A172 (cell line): ENCODE data around the gene PRSS36. TPM values are rescaled to one million over a fixed set of nuclear protein-coding genes. Genes with fewer than 3 reads are reported as not detected.
A peak's percentile ranks its signal among the peaks of the same experiment; 100 is the strongest.
"Not testable (repeated sequence)": the region's sequence is repeated elsewhere in the genome, so short reads cannot be mapped to it uniquely, and the experiment has no call there.

Experiments
- DNase-seq: peaks from one replicate; pipeline ENCODE4 v3.0.0-alpha.2; 2015; ENCODE audit warnings: low spot score
- total RNA-seq: library from RNA; depleted of rRNA; stranded (reverse); fragments of >200 nt; shearing (Covaris generic); gene quantifications from 2 replicates; pipeline ENCODE4 v1.2.3, GENCODE V29; 2014

Gene PRSS36
- total RNA-seq, 1 experiment from 2014 or later, result 0.55 TPM

DNA sequence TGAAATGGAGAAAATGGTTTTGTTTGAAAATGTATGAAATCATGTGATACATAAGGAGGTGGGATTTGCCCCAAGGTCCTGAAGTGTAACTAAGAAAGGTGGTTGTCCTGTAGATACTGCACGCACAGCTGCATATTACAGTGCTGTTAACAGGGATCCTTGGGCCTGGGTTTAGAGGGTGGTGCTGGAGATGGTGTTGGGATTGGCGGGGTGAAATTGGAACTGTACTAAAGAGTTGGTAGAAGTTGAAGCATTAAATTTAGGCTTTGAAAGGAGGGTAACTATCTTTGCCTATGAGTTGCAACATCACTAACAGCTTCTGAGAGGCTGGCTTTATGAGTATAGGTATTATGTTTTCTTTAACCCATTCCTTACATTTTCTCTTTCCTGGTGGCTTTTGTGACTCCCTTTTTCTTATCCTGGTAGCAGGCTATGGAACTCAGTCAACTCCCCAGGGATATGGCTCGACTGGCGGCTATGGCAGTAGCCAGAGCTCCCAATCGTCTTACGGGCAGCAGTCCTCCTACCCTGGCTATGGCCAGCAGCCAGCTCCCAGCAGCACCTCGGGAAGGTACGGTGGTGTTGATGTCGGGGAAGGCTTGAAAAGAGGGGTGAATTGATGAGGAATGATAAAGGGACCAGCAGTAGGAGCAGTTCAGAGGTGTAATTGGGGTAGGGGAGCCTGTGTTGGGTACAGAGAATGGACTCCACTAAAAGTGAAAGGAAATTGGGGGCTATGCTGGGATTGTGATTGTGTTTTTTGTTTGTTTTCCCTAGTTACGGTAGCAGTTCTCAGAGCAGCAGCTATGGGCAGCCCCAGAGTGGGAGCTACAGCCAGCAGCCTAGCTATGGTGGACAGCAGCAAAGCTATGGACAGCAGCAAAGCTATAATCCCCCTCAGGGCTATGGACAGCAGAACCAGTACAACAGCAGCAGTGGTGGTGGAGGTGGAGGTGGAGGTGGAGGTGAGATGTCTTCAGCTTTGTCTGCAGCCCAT, 33.9 kb upstream of the PRSS36 start:
- no peak for DNase-seq

- DNase-seq, result no peak
These were observed 32.5 kb upstream of the PRSS36 start for GRCh38 chr16:31182391-31182790.

GRCh38 chr16:31181102-31181830, 31.4 kb upstream of the PRSS36 start:
- DNase-seq, result peak; percentile 63

DNA sequence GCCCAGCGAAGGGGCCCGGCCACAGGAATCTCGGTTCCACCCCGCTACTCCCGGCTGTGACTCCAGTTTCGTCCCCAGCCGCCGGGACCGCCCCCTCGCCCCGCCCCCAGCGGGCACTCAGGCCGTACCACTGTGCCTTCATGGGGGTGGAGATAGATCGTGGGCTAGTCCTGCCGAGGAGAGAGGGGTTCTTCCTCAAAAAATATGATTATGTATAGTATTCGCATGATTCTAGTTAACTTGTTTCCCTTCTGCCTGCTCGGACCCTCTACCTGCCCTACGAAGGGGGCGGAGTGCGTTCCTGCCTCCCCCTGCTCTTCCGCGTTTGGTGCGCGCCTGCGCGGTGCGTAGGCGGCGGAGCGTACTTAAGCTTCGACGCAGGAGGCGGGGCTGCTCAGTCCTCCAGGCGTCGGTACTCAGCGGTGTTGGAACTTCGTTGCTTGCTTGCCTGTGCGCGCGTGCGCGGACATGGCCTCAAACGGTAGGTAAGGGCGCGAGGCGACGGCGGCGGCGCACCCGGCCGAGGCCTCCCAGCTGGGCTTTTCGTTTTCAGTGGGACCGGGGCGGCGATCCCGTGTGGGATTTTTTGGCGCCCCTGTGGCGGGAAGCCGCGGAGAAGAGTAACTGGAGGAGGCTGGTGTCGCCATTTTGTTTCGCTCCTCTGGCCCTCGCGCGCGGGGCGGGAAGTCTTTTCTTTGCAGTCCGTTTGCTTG, 30.0 kb upstream of the PRSS36 start, which contains the start of gene FUS:
Gene FUS (plus strand): TSS at position 393 of the 713 bp plus-strand sequence. CDS start 76 bp downstream, at position 469.
- peak; percentile 86 for DNase-seq

- no peak for DNase-seq
These were observed 29.4 kb upstream of the PRSS36 start for GRCh38 chr16:31179219-31179746.

DNA sequence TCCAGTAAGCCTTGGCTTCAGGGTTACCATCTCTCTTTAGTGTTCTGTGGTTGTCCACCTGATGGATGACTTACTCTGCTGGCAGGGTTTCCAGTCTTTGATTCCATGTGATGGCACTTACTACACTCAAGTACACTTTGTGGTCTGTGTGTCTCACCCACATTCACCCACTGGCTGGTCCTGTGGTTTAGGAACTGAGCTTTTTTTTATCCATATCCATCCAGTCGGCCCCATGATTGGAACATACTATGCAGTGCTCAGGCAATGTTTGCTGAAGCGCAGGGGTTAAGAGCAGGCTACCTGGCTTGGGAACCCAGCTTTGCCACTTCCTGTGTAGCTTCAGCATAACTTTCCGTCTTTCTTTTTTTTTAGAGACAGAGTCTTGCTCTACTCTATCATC, 27.3 kb upstream of the PRSS36 start:
- DNase-seq, result peak; percentile 98

- not testable (repeated sequence) for DNase-seq
These were observed 20.2 kb upstream of the PRSS36 start for GRCh38 chr16:31170048-31170447.

DNA sequence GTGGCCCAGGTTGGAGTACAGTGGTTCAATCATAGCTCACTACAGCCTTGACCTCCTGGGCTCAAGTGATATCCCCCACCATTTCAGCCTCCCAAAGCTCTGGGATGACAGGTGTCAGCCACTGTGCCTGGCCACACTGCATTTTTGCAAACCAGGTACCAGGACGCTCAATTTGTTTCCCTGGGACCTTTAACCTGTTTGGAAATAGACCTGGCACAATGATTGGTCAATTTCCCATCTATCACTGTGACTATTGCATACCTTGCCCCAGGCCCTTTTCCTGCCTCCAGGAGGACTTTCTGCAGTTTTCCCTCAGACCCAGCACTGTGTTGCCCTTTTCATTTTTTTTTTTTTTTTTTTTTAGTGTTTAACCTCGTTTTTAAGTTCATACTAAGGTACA, 19.0 kb upstream of the PRSS36 start:
- DNase-seq, result no peak

- no peak for DNase-seq
These were observed 17.4 kb upstream of the PRSS36 start for GRCh38 chr16:31167315-31167714.

DNA sequence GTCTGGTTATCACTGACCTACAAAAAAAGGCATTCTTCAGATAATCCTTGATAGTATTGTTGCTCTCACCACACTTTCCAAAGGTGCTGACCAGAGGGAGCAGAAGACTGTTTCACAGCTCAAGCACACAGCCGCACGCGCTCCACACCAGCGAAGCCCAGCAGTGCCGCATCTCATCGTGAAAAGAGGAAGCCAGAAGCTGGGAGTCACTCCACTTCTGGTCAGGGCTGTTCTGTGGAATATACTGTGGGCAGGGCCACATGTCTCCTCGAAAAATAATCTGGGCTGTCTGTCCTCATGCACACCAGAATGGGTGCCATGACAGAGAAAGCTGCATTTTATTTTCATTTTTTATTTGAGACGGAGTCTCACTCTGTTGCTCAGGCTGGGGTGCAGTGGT, 7.3 kb upstream of the PRSS36 start:
- no peak for DNase-seq

DNA sequence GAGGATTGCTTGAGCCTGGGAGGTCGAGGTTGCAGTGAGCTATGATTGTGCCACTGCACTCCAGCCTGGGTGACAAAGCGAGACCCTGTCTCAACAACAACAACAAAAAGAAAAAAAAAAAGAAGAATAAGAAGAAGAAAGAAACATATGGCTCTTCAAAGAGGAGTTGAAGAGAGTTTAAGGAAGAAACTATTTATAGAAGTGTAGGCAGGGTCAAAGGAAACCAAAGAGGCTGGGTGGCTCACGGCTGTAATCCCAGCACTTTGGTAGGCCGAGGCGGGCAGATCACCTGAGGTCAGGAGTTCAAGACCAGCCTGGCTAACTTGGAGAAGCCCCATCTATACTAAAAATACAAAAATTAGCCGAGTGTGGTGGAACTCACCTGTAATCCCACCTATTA, 1.1 kb upstream of the PRSS36 start:
- not testable (repeated sequence) for DNase-seq

GRCh38 chr16:31149332-31149731, 534 bp downstream of the PRSS36 start:
- DNase-seq, result no peak

GRCh38 chr16:31148896-31149295, 970 bp downstream of the PRSS36 start:
- DNase-seq, result no peak

- DNase-seq, result no peak
These were observed 1.6 kb downstream of the PRSS36 start for GRCh38 chr16:31148281-31148728.

DNA sequence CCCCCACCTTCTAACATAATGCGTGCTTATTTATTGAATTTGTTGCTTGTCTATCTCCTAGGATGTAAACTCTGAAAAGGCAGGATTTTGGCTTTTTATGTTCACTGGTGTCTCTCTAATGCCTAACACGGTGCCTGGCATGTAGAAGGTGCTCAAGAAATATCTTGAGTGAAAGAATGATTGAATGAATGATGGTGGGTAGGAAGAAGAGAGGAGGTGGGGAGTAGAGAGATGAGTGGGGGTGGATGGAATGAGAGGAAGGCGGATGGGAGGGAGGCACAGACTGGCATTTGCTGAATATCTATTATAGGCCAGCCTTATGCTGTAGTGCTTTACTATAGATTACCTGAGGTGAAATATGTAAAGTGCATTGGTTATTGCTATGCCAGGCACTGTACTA, 2.3 kb downstream of the PRSS36 start:
- no peak for DNase-seq

DNA sequence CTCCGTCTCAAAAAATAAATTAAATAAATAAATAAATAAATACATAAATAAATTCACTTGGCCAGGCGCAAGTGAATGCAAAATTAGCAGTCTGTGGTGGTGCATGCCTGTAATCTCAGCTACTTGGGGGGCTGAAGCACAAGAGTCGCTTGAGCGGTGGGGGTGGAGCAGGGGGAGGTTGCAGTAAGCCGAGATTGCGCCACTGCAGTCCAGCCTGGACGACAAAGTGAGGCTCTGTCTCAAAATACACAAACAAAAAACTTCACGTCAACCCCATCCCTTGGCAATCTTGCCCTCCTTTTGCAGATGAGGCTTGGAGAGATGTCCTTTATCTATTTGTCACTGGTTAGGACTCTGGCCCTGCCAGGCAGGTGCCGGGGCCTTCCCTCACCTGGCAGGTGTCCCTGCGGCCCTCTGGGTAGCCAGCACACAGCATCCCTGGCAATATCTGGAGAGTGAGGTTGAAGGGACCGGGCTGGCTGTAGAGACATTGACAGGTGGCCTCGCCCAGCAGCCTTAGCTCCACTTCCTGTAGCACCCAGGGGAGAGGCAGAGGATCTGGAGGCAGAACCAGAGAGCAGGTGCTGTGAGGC, 4.4 kb downstream of the PRSS36 start:
- DNase-seq, result no peak

- not testable (repeated sequence) for DNase-seq
These were observed 5.4 kb downstream of the PRSS36 start for GRCh38 chr16:31144418-31144817.

- DNase-seq, result no peak
These were observed 6.1 kb downstream of the PRSS36 start for GRCh38 chr16:31143694-31144148.

DNA sequence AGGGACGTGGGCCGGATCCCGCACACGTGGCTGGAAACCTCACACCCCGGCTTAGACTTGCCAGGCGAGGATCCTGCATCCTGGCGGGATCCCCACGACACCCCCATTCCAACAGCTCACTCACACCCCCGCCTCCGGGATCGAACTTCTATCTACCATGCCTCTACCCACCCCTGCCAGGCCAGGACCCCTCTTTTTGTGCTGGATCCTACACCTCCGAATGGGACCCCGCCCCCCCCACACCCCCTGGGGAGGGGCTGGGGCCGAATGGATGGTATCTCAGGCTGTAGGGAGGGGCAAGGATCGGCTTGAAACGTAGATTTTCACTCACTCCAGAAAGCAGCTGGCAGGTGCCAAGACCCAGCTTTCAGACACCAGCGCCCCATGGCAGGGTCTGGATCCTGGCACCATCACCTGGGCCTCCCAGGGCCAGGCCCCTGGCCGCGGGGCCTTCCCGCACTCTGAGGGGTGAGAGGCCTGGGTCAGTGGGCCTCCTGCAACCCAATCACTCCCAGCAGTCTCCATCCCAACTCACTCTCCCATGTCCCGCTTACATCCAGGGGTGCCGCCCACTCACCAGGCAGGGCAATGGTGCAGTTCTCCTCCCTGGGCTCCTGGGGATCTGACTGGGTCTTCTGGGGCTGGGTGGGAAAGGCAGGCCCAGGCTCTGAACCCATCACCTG, 6.7 kb downstream of the PRSS36 start:
- DNase-seq, result no peak
